ENCODE data around the gene RANBP1. TPM values are rescaled to one million over a fixed set of nuclear protein-coding genes. Genes with fewer than 3 reads are reported as not detected.

Gene RANBP1
- total RNA-seq, 1 experiment from 2014 or later, result 522 TPM

GRCh38 chr22:20092477-20092854 is 23.4 kb upstream of the RANBP1 start:
- Histone ChIP-seq H3K9me3 (ENCODE audit: control insufficient read depth, low read depth, low read length) (no peaks in the 10 kb centered on the region), H3K56ac (ENCODE audit: insufficient read length, low read depth, low read length) (no peak overlapping the region), H3T11ph (ENCODE audit: low read length) (no peak overlapping the region), H3K4ac (ENCODE audit: low read depth, low read length) (no peak overlapping the region), H3K9ac (ENCODE audit: extremely low read depth, insufficient read length, low read length) (no peak overlapping the region), H3K18ac (ENCODE audit: insufficient read length, low read depth, low read length) (no peak overlapping the region), H4K8ac (replicated peaks; ENCODE audit: insufficient read length, low read depth, low read length) (no peak overlapping the region), H4K20me1 (ENCODE audit: control insufficient read depth, insufficient read depth, insufficient read length) (no peaks in the 10 kb centered on the region), H3K27ac (ENCODE audit: insufficient read length, low read depth, low read length) (no peak overlapping the region), H3K4me1 (ENCODE audit: insufficient read depth, low read length) (no peaks in the 10 kb centered on the region), H2BK5ac (ENCODE audit: insufficient read length, low read length) (no peak overlapping the region), H3K4me2 (ENCODE audit: insufficient read depth, insufficient read length, low read length) (no peak overlapping the region), H3K79me2 (ENCODE audit: insufficient read depth, low read length) (no peaks in the 10 kb centered on the region), H3K27me3 (ENCODE audit: insufficient read depth, low read length) (no peaks in the 10 kb centered on the region), H2AK5ac (ENCODE audit: insufficient read length, low read length) (no peak overlapping the region), H3K23me2 (ENCODE audit: insufficient read length, low read depth, low read length, poor library complexity, severe bottlenecking) (no peaks in the 10 kb centered on the region), H4K91ac (ENCODE audit: insufficient read length, low read depth, low read length) (no peak overlapping the region), H2BK15ac (ENCODE audit: low read depth, low read length) (no peak overlapping the region), H2BK20ac (ENCODE audit: low read depth, low read length, poor library complexity, severe bottlenecking) (no peak overlapping the region), H2AFZ (ENCODE audit: low read length) (no peak overlapping the region), H3K79me1 (ENCODE audit: insufficient read depth, low read depth, low read length, poor library complexity, severe bottlenecking) (peaks cover 2% of the 10 kb centered on the region), H2BK12ac (ENCODE audit: insufficient read length, low read depth, low read length) (no peak overlapping the region), H2BK120ac (ENCODE audit: low read depth, low read length, poor library complexity, severe bottlenecking) (no peak overlapping the region), H3K14ac (ENCODE audit: insufficient read depth, low read length) (no peak overlapping the region), H4K5ac (ENCODE audit: insufficient read length, low read depth, low read length) (no peak overlapping the region), H3K23ac (ENCODE audit: insufficient read length, low read depth, low read length) (no peak overlapping the region)
- no peak overlapping the region for H3K4me3 Mint-ChIP-seq
- no peak for DNase-seq
- no peaks in the 10 kb centered on the region; the same call in 1 of the 2 replicates for H3K27me3 Mint-ChIP-seq (ENCODE audit: low read depth)
- no peaks in the 10 kb centered on the region for H3K4me1 Mint-ChIP-seq
- H3K27ac Mint-ChIP-seq, result no peak overlapping the region
- H3K36me3 Mint-ChIP-seq (ENCODE audit: insufficient read depth in 1 of 3, low read depth in 3 of 3), result peaks cover 81 to 100% (median 99%) of the 10 kb centered on the region in 3 experiments
- WGBS (ENCODE audit: extremely low coverage, insufficient read length, low lambda C conversion rate), result no CpG with 5 or more reads among the region's 11 CpGs
- TF ChIP-seq CTCF (conservative IDR thresholded peaks at IDR 0.05), result no peak
- no peaks in the 10 kb centered on the region for H3K9me3 Mint-ChIP-seq

Measured in H9 (cell line).